H9 (cell line): ENCODE data around the gene LZTFL1. TPM values are rescaled to one million over a fixed set of nuclear protein-coding genes. Genes with fewer than 3 reads are reported as not detected.

Source experiments
- DNase-seq: peaks from one replicate; pipeline ENCODE4 v3.0.0-alpha.2; 2017
- H2AFZ ChIP-seq: one replicate; pipeline ENCODE4 v1.6.1; 2013; ENCODE audit warnings: mild to moderate bottlenecking, low read length, control low read depth, moderate library complexity
- H2AK5ac ChIP-seq: 2 replicates; pipeline ENCODE4 v1.6.1; 2013; ENCODE audit warnings: low read length, control low read depth, mixed read lengths; ENCODE audit not compliant: insufficient read length
- H2BK120ac ChIP-seq: one replicate; pipeline ENCODE4 v1.6.1; 2013; ENCODE audit warnings: low read depth, mild to moderate bottlenecking, low read length, control low read depth, inconsistent platforms; ENCODE audit not compliant: poor library complexity, severe bottlenecking
- H2BK12ac ChIP-seq: 2 replicates; pipeline ENCODE4 v1.6.1; 2013; ENCODE audit warnings: low read length, control low read depth, mixed read lengths, low read depth; ENCODE audit not compliant: insufficient read length
- H2BK15ac ChIP-seq: 2 replicates; pipeline ENCODE4 v1.6.1; 2013; ENCODE audit warnings: low read depth, low read length, control low read depth
- H2BK20ac ChIP-seq: one replicate; pipeline ENCODE4 v1.6.1; 2013; ENCODE audit warnings: low read depth, mild to moderate bottlenecking, low read length, control low read depth, inconsistent platforms; ENCODE audit not compliant: poor library complexity, severe bottlenecking
- H2BK5ac ChIP-seq: 2 replicates; pipeline ENCODE4 v1.6.1; 2013; ENCODE audit warnings: low read length, control low read depth, mixed read lengths; ENCODE audit not compliant: insufficient read length
- H3K14ac ChIP-seq: 2 replicates; pipeline ENCODE4 v1.6.1; 2013; ENCODE audit warnings: low read length, control low read depth; ENCODE audit not compliant: insufficient read depth
- H3K18ac ChIP-seq: 2 replicates; pipeline ENCODE4 v1.6.1; 2013; ENCODE audit warnings: low read depth, mild to moderate bottlenecking, mixed read lengths, low read length, control low read depth; ENCODE audit not compliant: insufficient read length
- H3K23ac ChIP-seq: 2 replicates; pipeline ENCODE4 v1.6.1; 2013; ENCODE audit warnings: low read length, control low read depth, mixed read lengths, low read depth; ENCODE audit not compliant: insufficient read length
- H3K23me2 ChIP-seq: 2 replicates; pipeline ENCODE4 v1.6.1; 2013; ENCODE audit warnings: low read depth, mild to moderate bottlenecking, mixed read lengths, low read length, control low read depth; ENCODE audit not compliant: insufficient read length, poor library complexity, severe bottlenecking
- H3K27ac ChIP-seq: 2 replicates; pipeline ENCODE4 v1.5.1; 2013; ENCODE audit warnings: low read length, control low read depth, mixed read lengths, low read depth; ENCODE audit not compliant: insufficient read length
- H3K27me3 ChIP-seq: 2 replicates; pipeline ENCODE4 v1.6.1; 2013; ENCODE audit warnings: low read length, control low read depth, inconsistent platforms; ENCODE audit not compliant: insufficient read depth
- H3K4ac ChIP-seq: 2 replicates; pipeline ENCODE4 v1.6.1; 2013; ENCODE audit warnings: low read depth, mild to moderate bottlenecking, control low read depth, inconsistent platforms, low read length, moderate library complexity
- H3K4me1 ChIP-seq: 2 replicates; pipeline ENCODE4 v1.6.1; 2013; ENCODE audit warnings: low read length, control low read depth, inconsistent platforms; ENCODE audit not compliant: insufficient read depth
- H3K4me2 ChIP-seq: 2 replicates; pipeline ENCODE4 v1.6.1; 2013; ENCODE audit warnings: low read length, control low read depth, mixed read lengths; ENCODE audit not compliant: insufficient read length, insufficient read depth
- H3K56ac ChIP-seq: 2 replicates; pipeline ENCODE4 v1.6.1; 2013; ENCODE audit warnings: low read depth, mild to moderate bottlenecking, mixed read lengths, low read length, control low read depth; ENCODE audit not compliant: insufficient read length
- H3K79me1 ChIP-seq: 2 replicates; pipeline ENCODE4 v1.6.1; 2013; ENCODE audit warnings: low read depth, mild to moderate bottlenecking, moderate library complexity, low read length, control low read depth, inconsistent platforms; ENCODE audit not compliant: insufficient read depth, poor library complexity, severe bottlenecking
- H3K79me2 ChIP-seq: 2 replicates; pipeline ENCODE4 v1.6.1; 2013; ENCODE audit warnings: low read length, control low read depth, inconsistent platforms; ENCODE audit not compliant: insufficient read depth
- H3K9ac ChIP-seq: 2 replicates; pipeline ENCODE4 v1.6.1; 2013; ENCODE audit warnings: low read length, control low read depth, mixed read lengths; ENCODE audit not compliant: insufficient read length; ENCODE audit errors: extremely low read depth
- H3K9me3 ChIP-seq: one replicate; pipeline ENCODE4 v1.6.1; 2013; ENCODE audit warnings: low read depth, low read length, inconsistent platforms; ENCODE audit not compliant: control insufficient read depth
- H3T11ph ChIP-seq: one replicate; pipeline ENCODE4 v1.6.1; 2013; ENCODE audit warnings: mild to moderate bottlenecking, low read length, control low read depth, inconsistent platforms
- H4K20me1 ChIP-seq: one replicate; pipeline ENCODE4 v1.6.1; 2013; ENCODE audit not compliant: control insufficient read depth, insufficient read length, insufficient read depth
- H4K5ac ChIP-seq: 2 replicates; pipeline ENCODE4 v1.6.1; 2013; ENCODE audit warnings: low read depth, mild to moderate bottlenecking, mixed read lengths, low read length, control low read depth; ENCODE audit not compliant: insufficient read length
- H4K8ac ChIP-seq: replicated peaks from 2 replicates; pipeline ENCODE4 v1.6.1; 2013; ENCODE audit warnings: low read length, control low read depth, mixed read lengths, low read depth; ENCODE audit not compliant: insufficient read length
- H4K91ac ChIP-seq: 2 replicates; pipeline ENCODE4 v1.6.1; 2013; ENCODE audit warnings: low read depth, mild to moderate bottlenecking, moderate library complexity, mixed read lengths, low read length, control low read depth; ENCODE audit not compliant: insufficient read length
- H3K27ac Mint-ChIP-seq, 3 experiments: 2 replicates in 2 of 3; 3 replicates in 1 of 3; pipeline ENCODE4 v1.8.0; 2020 to 2021; ENCODE audit warnings: mixed read lengths in 3 of 3, mild to moderate bottlenecking in 1 of 3, moderate library complexity in 1 of 3
- H3K27me3 Mint-ChIP-seq: 2 replicates; pipeline ENCODE4 v1.8.0; 2021; ENCODE audit warnings: low read depth, mild to moderate bottlenecking, moderate library complexity, mixed read lengths
- H3K36me3 Mint-ChIP-seq, 3 experiments: 2 replicates in 2 of 3; 3 replicates in 1 of 3; pipeline ENCODE4 v1.8.0; 2020 to 2021; ENCODE audit warnings: low read depth in 3 of 3, mixed read lengths in 3 of 3; ENCODE audit not compliant: insufficient read depth in 1 of 3
- H3K4me1 Mint-ChIP-seq, 2 experiments: 2 replicates each; pipeline ENCODE4 v1.8.0; 2020; ENCODE audit warnings: mixed read lengths in 2 of 2
- H3K4me3 Mint-ChIP-seq, 2 experiments: 2 replicates in 1 of 2; 3 replicates in 1 of 2; pipeline ENCODE4 v1.8.0; 2020 to 2021; ENCODE audit warnings: mild to moderate bottlenecking in 2 of 2, mixed read lengths in 2 of 2, moderate library complexity in 1 of 2
- H3K9me3 Mint-ChIP-seq, 2 experiments: 2 replicates in 1 of 2; 3 replicates in 1 of 2; pipeline ENCODE4 v1.8.0; 2020; ENCODE audit warnings: mild to moderate bottlenecking in 2 of 2, mixed read lengths in 2 of 2, moderate library complexity in 1 of 2
- WGBS: extraction: QIAGEN DNeasy Blood & Tissue Kit; methylation state at CpG from one replicate; pipeline ENCODE4 v1.1.7; 2013; ENCODE audit warnings: missing lambda C conversion rate, low lambda C conversion rate, mixed read lengths; ENCODE audit not compliant: insufficient read length; ENCODE audit errors: extremely low coverage; 5-methylcytosine and 5-hydroxymethylcytosine counted together
- total RNA-seq: library from RNA; stranded (reverse); gene quantifications from 2 replicates; pipeline ENCODE4 v1.2.1, GENCODE V29; 2021
- TF ChIP-seq, protein P1 (sequence below): fragments of 200-600 bp; sonication (generic); conservative IDR thresholded peaks from 3 replicates; pipeline ENCODE4 v1.8.0; 2021; ENCODE audit warnings: antibody characterized with exemption, mild to moderate bottlenecking

The LZTFL1 gene
- total RNA-seq, 1 experiment from 2014 or later, result 12.2 TPM

- Histone ChIP-seq H3K4me2 (no peak overlapping the region), H3K4me1 (no peaks in the 10 kb centered on the region), H3K9ac (no peak overlapping the region), H4K91ac (no peak overlapping the region), H3K27me3 (no peaks in the 10 kb centered on the region), H2AFZ (no peak overlapping the region), H3K4ac (no peak overlapping the region), H2BK15ac (no peak overlapping the region), H3K79me1 (no peaks in the 10 kb centered on the region), H4K20me1 (no peaks in the 10 kb centered on the region), H2BK120ac (no peak overlapping the region), H2BK5ac (no peak overlapping the region), H2AK5ac (no peak overlapping the region), H2BK20ac (no peak overlapping the region), H3K23ac (no peak overlapping the region), H3K27ac (no peak overlapping the region), H4K8ac (no peak overlapping the region), H2BK12ac (no peak overlapping the region), H3K56ac (no peak overlapping the region), H3K9me3 (no peaks in the 10 kb centered on the region), H3T11ph (no peak overlapping the region), H3K79me2 (no peaks in the 10 kb centered on the region), H4K5ac (no peak overlapping the region), H3K14ac (no peak overlapping the region), H3K18ac (no peak overlapping the region), H3K23me2 (no peaks in the 10 kb centered on the region)
- no peaks in the 10 kb centered on the region for H3K9me3 Mint-ChIP-seq
- no peak overlapping the region for H3K27ac Mint-ChIP-seq
- H3K4me1 Mint-ChIP-seq, result no peaks in the 10 kb centered on the region
- H3K4me3 Mint-ChIP-seq, result no peak overlapping the region
- DNase-seq, result no peak
- no peaks in the 10 kb centered on the region for H3K27me3 Mint-ChIP-seq
- WGBS, result no CpG with 5 or more reads among the region's 5 CpGs
- H3K36me3 Mint-ChIP-seq, result peaks cover 0 to 10% (median 4%) of the 10 kb centered on the region in 3 experiments; a peak in 3 of 7 replicates
- TF ChIP-seq, protein P1, sequence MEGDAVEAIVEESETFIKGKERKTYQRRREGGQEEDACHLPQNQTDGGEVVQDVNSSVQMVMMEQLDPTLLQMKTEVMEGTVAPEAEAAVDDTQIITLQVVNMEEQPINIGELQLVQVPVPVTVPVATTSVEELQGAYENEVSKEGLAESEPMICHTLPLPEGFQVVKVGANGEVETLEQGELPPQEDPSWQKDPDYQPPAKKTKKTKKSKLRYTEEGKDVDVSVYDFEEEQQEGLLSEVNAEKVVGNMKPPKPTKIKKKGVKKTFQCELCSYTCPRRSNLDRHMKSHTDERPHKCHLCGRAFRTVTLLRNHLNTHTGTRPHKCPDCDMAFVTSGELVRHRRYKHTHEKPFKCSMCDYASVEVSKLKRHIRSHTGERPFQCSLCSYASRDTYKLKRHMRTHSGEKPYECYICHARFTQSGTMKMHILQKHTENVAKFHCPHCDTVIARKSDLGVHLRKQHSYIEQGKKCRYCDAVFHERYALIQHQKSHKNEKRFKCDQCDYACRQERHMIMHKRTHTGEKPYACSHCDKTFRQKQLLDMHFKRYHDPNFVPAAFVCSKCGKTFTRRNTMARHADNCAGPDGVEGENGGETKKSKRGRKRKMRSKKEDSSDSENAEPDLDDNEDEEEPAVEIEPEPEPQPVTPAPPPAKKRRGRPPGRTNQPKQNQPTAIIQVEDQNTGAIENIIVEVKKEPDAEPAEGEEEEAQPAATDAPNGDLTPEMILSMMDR, result no peak
Measured at GRCh38 chr3:45830121-45830520, 11.8 kb downstream of the LZTFL1 start.
